Prostate gland (tissue), 2 donors: Measurements from ENCODE around the gene LPCAT4. TPM values are rescaled to one million over a fixed set of nuclear protein-coding genes. Genes with fewer than 3 reads are reported as not detected.
"Not testable (repeated sequence)": the region's sequence is repeated elsewhere in the genome, so short reads cannot be mapped to it uniquely, and the experiment has no call there.

Experiments used
- DNase-seq: peaks from one replicate; pipeline ENCODE4 v3.0.0-alpha.2; 2019; ENCODE audit warnings: low spot score
- H3K27ac ChIP-seq, 2 donors: fragments of 200-600 bp; sonication (generic); 2 replicates each; pipeline ENCODE4 v1.5.1; 2017 to 2019
- H3K27me3 ChIP-seq: fragments of 200-600 bp; sonication (generic); replicated peaks from 2 replicates; pipeline ENCODE4 v1.5.1; 2019; ENCODE audit not compliant: insufficient read depth
- H3K36me3 ChIP-seq, 2 donors: fragments of 200-600 bp; sonication (generic); 1 replicate in 1 of 2; 2 replicates in 1 of 2; pipeline versions ENCODE4 v1.5.1 to v1.8.1; 2017 to 2019
- H3K4me1 ChIP-seq: fragments of 200-600 bp; sonication (generic); replicated peaks from 2 replicates; pipeline ENCODE4 v1.5.1; 2019
- H3K4me3 ChIP-seq, 2 donors: fragments of 200-600 bp; sonication (generic); 2 replicates each; pipeline ENCODE4 v1.5.1; 2017 to 2019
- H3K9me3 ChIP-seq: fragments of 200-600 bp; sonication (generic); 2 replicates; pipeline ENCODE4 v1.5.1; 2017
- POLR2A ChIP-seq: fragments of 450-650 bp; IDR thresholded peaks from one replicate; pipeline ENCODE4 v1.6.1; 2016; ENCODE audit warnings: antibody characterized with exemption, mild to moderate bottlenecking
- POLR2AphosphoS5 ChIP-seq: sonication (generic); formaldehyde crosslinking; IDR thresholded peaks from one replicate; pipeline ENCODE4 v1.6.1; 2017; ENCODE audit warnings: antibody characterized with exemption
- WGBS: methylation state at CpG from one replicate; pipeline ENCODE4 v1.1.5; 2018; 5-methylcytosine and 5-hydroxymethylcytosine counted together
- intact Hi-C: fragments of 100-400 bp; cut with DNase I; formaldehyde crosslinking; loops from one replicate; pipeline ENCODE4 v1.14.2; 2022
- total RNA-seq, 2 donors: library from RNA; depleted of rRNA; stranded (reverse); fragments of >200 nt; gene quantifications; one replicate each; pipeline ENCODE4 v1.1.0, GENCODE V29; 2016
- TF ChIP-seq, protein P1 (sequence below), 4 experiments: fragments of 200-600 bp in 2 of 4; fragments of 450-650 bp in 2 of 4; sonication (generic) in 2 of 4; IDR thresholded peaks; 1 replicate in 3 of 4; 2 replicates in 1 of 4; pipeline ENCODE4 v1.5.1; 2016 to 2019; ENCODE audit warnings: antibody characterized with exemption in 4 of 4, mild to moderate bottlenecking in 2 of 4, moderate library complexity in 2 of 4

Gene LPCAT4, protein sequence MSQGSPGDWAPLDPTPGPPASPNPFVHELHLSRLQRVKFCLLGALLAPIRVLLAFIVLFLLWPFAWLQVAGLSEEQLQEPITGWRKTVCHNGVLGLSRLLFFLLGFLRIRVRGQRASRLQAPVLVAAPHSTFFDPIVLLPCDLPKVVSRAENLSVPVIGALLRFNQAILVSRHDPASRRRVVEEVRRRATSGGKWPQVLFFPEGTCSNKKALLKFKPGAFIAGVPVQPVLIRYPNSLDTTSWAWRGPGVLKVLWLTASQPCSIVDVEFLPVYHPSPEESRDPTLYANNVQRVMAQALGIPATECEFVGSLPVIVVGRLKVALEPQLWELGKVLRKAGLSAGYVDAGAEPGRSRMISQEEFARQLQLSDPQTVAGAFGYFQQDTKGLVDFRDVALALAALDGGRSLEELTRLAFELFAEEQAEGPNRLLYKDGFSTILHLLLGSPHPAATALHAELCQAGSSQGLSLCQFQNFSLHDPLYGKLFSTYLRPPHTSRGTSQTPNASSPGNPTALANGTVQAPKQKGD
- 10 to 100 TPM; 12.5 to 13.1 TPM for total RNA-seq

- Histone ChIP-seq H3K4me3 (peak within 1 kb of the TSS; percentile 84 to 88), H3K27me3 (no peaks in the 10 kb centered on the region), H3K27ac (peak within 1 kb of the TSS; percentile 95 to 99), H3K9me3 (no peaks in the 10 kb centered on the region), H3K36me3 (no peaks in the 10 kb centered on the region), H3K4me1 (no peaks in the 10 kb centered on the region)
- WGBS = 2% methylated on average over 21 of the region's 80 CpGs
- intact Hi-C loops = loop anchor here (2.0 kb wide), 1 partner anchor 127 kb away; no protein-coding TSS in a partner anchor
- TF ChIP-seq POLR2A (peak; percentile 77), POLR2AphosphoS5 (peak; percentile 55)
- TF ChIP-seq, protein P1, sequence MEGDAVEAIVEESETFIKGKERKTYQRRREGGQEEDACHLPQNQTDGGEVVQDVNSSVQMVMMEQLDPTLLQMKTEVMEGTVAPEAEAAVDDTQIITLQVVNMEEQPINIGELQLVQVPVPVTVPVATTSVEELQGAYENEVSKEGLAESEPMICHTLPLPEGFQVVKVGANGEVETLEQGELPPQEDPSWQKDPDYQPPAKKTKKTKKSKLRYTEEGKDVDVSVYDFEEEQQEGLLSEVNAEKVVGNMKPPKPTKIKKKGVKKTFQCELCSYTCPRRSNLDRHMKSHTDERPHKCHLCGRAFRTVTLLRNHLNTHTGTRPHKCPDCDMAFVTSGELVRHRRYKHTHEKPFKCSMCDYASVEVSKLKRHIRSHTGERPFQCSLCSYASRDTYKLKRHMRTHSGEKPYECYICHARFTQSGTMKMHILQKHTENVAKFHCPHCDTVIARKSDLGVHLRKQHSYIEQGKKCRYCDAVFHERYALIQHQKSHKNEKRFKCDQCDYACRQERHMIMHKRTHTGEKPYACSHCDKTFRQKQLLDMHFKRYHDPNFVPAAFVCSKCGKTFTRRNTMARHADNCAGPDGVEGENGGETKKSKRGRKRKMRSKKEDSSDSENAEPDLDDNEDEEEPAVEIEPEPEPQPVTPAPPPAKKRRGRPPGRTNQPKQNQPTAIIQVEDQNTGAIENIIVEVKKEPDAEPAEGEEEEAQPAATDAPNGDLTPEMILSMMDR (IDR thresholded peaks at IDR 0.05) = peak; percentile 90 to 96 (median 92)
- peak; percentile 87 for DNase-seq
These were observed at the start of gene LPCAT4 for GRCh38 chr15:34367101-34368081. TSS of gene LPCAT4 (minus strand) at chr15:34367196. CDS start at chr15:34367100, 96 bp downstream.

GRCh38 chr15:34409511-34409910 lies 42.5 kb upstream of the LPCAT4 start:
- not testable (repeated sequence) for H3K27me3 ChIP-seq
- WGBS = no CpG with 5 or more reads among the region's 19 CpGs

GRCh38 chr15:34408973-34409372 lies 42.0 kb upstream of the LPCAT4 start:
- H3K27me3 ChIP-seq, H3K27ac ChIP-seq, H3K36me3 ChIP-seq, intact Hi-C loops, H3K9me3 ChIP-seq, H3K4me1 ChIP-seq, DNase-seq, H3K4me3 ChIP-seq: not testable (repeated sequence)
- WGBS = 62% methylated on average over 2 of the region's 10 CpGs

More at GRCh38 chr15:34409511-34409910, 42.5 kb upstream of the LPCAT4 start:
- H3K4me1 ChIP-seq, intact Hi-C loops, DNase-seq, H3K36me3 ChIP-seq, H3K9me3 ChIP-seq, H3K27ac ChIP-seq, H3K4me3 ChIP-seq: not testable (repeated sequence)

DNA sequence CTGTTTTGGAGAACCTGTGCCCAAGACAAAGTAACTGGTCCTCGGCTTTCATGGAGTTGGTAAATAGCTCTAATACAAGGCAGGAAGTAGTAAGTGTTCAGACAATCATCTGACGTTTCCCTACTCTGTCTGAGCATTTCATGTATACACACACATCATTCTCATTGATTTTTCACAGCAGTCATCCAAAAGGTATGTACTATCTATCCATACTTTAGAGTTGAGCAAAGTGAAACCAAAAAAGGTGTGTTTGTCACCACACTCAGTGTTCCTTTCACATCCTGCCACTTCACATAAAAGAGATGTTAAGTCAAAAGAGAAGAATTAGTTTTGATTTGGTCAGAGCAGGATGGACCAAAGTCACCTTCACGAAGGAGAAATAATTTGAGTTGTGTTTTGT lies 36.9 kb upstream of the LPCAT4 start:
- DNase-seq, intact Hi-C loops, H3K9me3 ChIP-seq, H3K27me3 ChIP-seq, H3K4me1 ChIP-seq, H3K4me3 ChIP-seq, H3K27ac ChIP-seq, H3K36me3 ChIP-seq: not testable (repeated sequence)
- WGBS = no CpG with 5 or more reads among the region's 3 CpGs

DNA sequence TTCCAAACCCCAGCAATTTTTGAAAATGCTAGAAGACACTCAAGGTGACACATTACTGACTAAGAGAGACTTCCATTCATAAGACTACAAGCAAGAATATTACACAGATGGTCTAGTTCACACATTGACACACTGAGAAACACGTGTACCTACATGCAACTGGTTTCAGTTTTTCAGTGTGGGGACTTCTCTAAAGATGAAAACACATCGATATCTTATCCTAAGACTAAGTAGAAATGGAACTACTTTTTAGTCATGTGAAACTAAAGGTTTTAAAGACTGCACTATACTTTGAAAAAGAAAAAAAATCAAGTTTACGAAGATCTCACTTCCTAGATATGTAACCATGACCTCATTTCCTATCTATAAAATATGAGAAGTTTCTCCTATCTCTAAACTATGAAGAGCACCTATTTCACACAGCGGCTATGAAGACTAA lies 36.2 kb upstream of the LPCAT4 start:
- H3K4me3 ChIP-seq, H3K27ac ChIP-seq, DNase-seq, H3K9me3 ChIP-seq, H3K27me3 ChIP-seq, H3K4me1 ChIP-seq, intact Hi-C loops, H3K36me3 ChIP-seq: not testable (repeated sequence)
- 92% methylated on average over 2 of the region's 4 CpGs for WGBS

DNA sequence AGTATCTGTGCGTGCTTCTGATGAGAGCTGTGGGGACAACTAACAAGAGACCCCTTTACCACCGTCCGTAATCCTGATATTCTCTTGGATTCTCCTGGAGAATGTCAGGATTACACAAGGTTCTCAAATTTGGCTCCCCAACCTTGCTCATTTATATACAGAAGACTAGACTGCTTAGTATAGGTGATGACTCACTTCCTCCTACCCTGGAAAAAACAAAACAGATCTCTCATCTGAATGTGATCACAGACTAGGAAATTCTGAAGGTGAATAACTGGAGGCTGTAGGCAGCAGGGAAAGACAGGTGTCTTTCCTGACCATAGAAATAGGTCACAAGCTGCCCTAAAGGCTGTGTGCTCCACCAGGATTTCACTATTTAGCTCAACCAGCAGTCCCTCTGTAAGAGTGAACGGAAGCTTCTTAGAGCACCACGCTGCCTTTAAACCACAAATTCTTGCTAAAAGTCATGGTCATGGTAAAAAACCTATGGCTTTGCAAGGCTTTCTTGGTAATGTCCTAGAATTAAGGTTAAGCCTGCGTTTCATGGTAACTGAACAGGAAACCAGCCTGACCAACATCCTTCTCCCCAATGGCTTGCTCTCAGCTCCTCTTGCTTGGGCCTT lies 30.8 kb upstream of the LPCAT4 start:
- H3K27me3 ChIP-seq, H3K9me3 ChIP-seq, H3K36me3 ChIP-seq, H3K4me3 ChIP-seq, DNase-seq, intact Hi-C loops, H3K4me1 ChIP-seq, H3K27ac ChIP-seq: not testable (repeated sequence)
- no CpG with 5 or more reads among the region's 6 CpGs for WGBS

DNA sequence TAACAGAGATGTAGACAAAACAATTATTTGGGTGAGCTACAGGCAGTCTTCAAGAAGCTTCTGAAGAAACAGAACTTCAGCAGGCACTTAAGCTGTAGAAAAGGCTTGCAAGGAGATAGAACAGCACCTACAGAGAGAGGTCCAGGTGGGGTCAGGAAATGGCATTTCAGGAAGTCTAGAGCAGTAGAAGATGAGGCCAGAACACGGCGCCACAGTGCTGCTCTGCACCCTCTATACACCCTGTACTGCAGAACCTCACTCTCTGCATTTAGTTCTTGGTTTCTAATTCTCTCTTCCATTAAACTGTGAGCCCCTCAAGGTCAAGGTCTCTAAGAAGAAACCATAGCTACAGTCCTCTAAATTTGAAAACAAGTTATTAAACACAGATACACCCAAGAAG lies 26.0 kb upstream of the LPCAT4 start:
- H3K9me3 ChIP-seq, H3K27ac ChIP-seq, H3K27me3 ChIP-seq, intact Hi-C loops, H3K4me3 ChIP-seq, DNase-seq, H3K4me1 ChIP-seq, H3K36me3 ChIP-seq: not testable (repeated sequence)
- no CpG with 5 or more reads among the region's 2 CpGs for WGBS

- H3K27me3 ChIP-seq, intact Hi-C loops, H3K9me3 ChIP-seq, H3K4me3 ChIP-seq, DNase-seq, H3K27ac ChIP-seq, H3K4me1 ChIP-seq, H3K36me3 ChIP-seq: not testable (repeated sequence)
- WGBS = no CpG with 5 or more reads among the region's 16 CpGs
These were observed 22.6 kb upstream of the LPCAT4 start for GRCh38 chr15:34389594-34390086.

GRCh38 chr15:34381829-34382521 lies 15.0 kb upstream of the LPCAT4 start:
- H3K27me3 ChIP-seq, H3K36me3 ChIP-seq, intact Hi-C loops, DNase-seq, H3K4me1 ChIP-seq, H3K27ac ChIP-seq, H3K4me3 ChIP-seq, H3K9me3 ChIP-seq: not testable (repeated sequence)
- WGBS = no CpG with 5 or more reads among the region's 19 CpGs

- intact Hi-C loops, H3K9me3 ChIP-seq, DNase-seq, H3K36me3 ChIP-seq, H3K27me3 ChIP-seq, H3K4me3 ChIP-seq, H3K4me1 ChIP-seq, H3K27ac ChIP-seq: not testable (repeated sequence)
- WGBS = 85% methylated on average over 4 of the region's 4 CpGs
These were observed 13.5 kb upstream of the LPCAT4 start for GRCh38 chr15:34380491-34380890.
